Activated T-cell treated with anti-CD3 and anti-CD28 coated beads, Interleukin-2, amount 50 U/mL, for 4 hours (primary cell): ENCODE measurements around the gene TIMM29. TPM values are rescaled to one million over a fixed set of nuclear protein-coding genes. Genes with fewer than 3 reads are reported as not detected.
"Not testable (repeated sequence)": the region's sequence is repeated elsewhere in the genome, so short reads cannot be mapped to it uniquely, and the experiment has no call there.

Experiments
- ATAC-seq, 2 donors: fragments of 200-7000 bp; cut with Tn5 transposase; one replicate each; pipeline ENCODE4 v1.10.0; 2021
- DNase-seq: peaks from one replicate; pipeline ENCODE4 v3.0.0-alpha.2; 2020
- H3K27me3 Mint-ChIP-seq: one replicate; pipeline ENCODE4 v1.8.0; 2021; ENCODE audit warnings: low read depth, mixed read lengths
- H3K36me3 Mint-ChIP-seq: one replicate; pipeline ENCODE4 v1.8.0; 2022; ENCODE audit warnings: mixed read lengths; ENCODE audit not compliant: insufficient read depth
- H3K4me1 Mint-ChIP-seq: one replicate; pipeline ENCODE4 v1.8.0; 2021; ENCODE audit warnings: low read depth, mixed read lengths
- H3K4me3 Mint-ChIP-seq: one replicate; pipeline ENCODE4 v1.8.0; 2021; ENCODE audit warnings: mild to moderate bottlenecking, moderate library complexity, mixed read lengths
- H3K9me3 Mint-ChIP-seq: one replicate; pipeline ENCODE4 v1.8.0; 2021; ENCODE audit warnings: mixed read lengths
- total RNA-seq, 3 donors: library from RNA; stranded (reverse); gene quantifications; one replicate each; pipeline ENCODE4 v1.2.1, GENCODE V29; 2021

TIMM29 gene
- total RNA-seq, 3 donors from 2014 or later, result 23.2 to 29.5 (median 24.4) TPM

DNA sequence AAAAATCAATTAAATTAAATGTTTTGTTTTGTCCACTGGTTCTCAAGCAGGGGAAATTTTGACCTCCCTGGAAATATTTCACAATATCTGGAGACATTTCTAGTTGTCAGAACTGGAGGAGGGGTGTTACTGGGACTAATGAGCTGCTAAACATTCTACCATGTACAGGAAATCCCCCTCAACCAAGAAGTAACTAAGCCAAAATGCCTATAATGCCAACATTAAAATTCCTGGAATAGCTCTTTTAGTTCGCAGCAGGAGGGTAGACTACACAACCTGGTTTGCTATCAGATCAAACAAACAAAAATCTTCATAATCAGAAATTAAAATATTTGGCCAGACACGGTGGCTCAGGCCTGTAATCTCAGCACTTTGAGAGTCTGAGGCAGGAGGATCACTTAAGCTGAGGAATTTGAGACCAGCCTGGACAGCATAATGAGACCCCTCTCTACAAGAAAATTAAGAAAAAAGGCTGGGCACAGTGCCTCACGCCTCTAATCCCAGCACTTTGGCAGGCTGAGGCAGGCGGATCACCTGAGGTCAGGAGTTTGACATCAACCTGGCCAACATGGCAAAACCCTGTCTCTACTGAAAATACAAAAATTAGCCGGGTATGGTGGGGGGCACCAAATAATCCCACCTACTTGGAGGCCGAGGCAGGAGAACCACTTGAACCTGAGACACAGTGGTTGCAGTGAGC lies 18.5 kb downstream of the TIMM29 start:
- H3K36me3 Mint-ChIP-seq, result no peaks in the 10 kb centered on the region
- no peaks in the 10 kb centered on the region for H3K9me3 Mint-ChIP-seq
- no peak overlapping the region for H3K4me3 Mint-ChIP-seq
- no peak for ATAC-seq
- H3K4me1 Mint-ChIP-seq, result peaks cover 3% of the 10 kb centered on the region
- DNase-seq, result no peak
- no peaks in the 10 kb centered on the region for H3K27me3 Mint-ChIP-seq

DNA sequence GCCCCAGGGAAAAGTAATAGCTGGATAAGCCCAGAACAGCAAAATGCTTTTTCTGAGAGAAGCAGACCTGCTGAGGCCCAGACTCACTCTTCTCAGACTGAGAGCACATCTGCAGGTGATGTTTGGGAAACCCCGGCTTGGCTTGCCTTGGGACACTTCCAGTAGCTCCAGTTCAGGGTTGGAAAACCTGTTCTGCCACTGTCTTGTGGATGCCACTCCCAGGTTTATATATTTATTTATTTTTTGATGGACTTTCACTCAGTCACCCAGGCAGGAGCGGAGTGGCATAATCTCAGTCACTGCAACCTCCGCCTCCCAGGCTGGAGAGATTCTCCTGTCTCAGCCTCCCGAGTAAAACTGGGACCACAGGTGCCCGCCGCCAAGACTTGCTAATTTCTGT lies 24.2 kb downstream of the TIMM29 start:
- H3K36me3 Mint-ChIP-seq, result no peaks in the 10 kb centered on the region
- H3K27me3 Mint-ChIP-seq, result no peaks in the 10 kb centered on the region
- DNase-seq, result no peak
- ATAC-seq, result no peak
- no peaks in the 10 kb centered on the region for H3K4me1 Mint-ChIP-seq
- no peak overlapping the region for H3K4me3 Mint-ChIP-seq
- no peaks in the 10 kb centered on the region for H3K9me3 Mint-ChIP-seq

DNA sequence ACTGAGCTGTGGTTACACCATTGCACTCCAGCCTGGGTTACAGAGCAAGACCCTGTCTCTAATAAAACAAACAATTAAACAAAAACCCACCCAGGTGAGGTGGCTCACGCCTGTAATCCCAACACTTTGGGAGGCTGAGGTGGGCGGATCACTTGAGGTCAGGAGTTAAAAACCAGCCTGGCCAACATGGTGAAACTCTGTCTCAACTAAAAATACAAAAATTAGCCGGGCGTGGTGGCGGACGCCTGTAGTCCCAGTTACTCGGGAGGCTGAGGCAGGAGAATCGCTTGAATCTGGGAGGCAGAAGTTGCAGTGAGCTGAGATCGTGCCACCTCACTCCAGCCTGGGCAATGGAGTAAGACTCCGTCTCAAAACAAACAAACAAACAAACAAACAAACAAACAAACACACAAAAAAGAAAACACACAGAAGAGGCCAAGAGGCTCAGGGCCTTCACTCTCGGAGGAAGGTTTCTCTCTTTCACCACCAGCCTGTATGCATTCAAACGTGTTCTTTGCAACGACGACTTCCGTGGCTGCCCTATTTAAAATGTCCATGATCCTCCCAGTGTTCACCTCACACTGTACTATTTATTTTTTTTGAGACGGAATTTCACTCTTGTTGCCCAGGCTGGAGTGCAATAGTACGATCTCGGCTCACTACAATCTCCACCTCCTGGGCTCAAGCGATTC lies 30.8 kb downstream of the TIMM29 start:
- H3K27me3 Mint-ChIP-seq, result not testable (repeated sequence)

DNA sequence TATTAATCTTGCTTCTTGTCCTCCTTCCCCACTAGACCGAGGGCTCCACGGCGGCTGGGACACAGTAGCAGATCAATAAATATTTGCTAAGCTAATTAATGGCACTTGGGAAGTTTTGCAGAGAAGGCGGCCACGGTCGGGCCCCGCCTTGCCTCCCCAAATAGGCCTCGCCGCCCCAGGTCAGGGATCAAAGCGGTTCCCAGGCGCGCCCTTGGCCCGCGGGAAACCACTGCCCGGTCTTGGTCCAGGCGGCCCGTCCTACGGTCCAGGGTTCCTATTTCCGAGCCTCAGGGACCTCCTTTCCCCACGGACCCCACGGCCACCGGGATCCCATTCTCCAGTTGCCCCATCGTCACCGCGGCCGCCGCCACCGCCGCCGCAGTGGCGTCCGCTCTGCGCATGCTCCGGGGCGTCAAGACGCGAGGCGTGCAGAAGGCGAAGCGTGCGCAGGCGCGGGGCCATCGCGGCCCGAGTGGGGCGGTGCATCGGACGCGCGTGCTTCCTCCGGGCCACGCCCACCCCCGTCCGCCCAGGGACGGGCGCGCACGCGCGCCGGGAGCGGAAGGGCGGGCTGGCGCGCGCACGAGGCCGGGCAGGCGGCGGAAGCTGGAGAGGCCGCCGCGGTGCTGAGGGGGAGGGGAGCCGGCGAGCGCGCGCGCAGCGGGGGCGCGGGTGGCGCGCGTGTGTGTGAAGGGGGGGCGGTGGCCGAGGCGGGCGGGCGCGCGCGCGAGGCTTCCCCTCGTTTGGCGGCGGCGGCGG lies 31.9 kb downstream of the TIMM29 start, which contains the start of gene SMARCA4:
TSS of gene SMARCA4 (plus strand) at position 717 of the 759 bp plus-strand sequence. CDS start 23,122 bp downstream, outside the sequence.
- Mint-ChIP-seq H3K4me3 (peak within 1 kb of the TSS; percentile 94), H3K4me1 (peaks cover 37% of the 10 kb centered on the region), H3K9me3 (no peaks in the 10 kb centered on the region), H3K36me3 (no peaks in the 10 kb centered on the region), H3K27me3 (no peaks in the 10 kb centered on the region)
- ATAC-seq (peak; percentile 77 to 82), DNase-seq (peak; percentile 98)

More for the DNA sequence above, 30.8 kb downstream of the TIMM29 start:
- ATAC-seq, DNase-seq, H3K9me3 Mint-ChIP-seq, H3K36me3 Mint-ChIP-seq: not testable (repeated sequence)
- H3K4me3 Mint-ChIP-seq, result peak overlapping the region; percentile 85
- H3K4me1 Mint-ChIP-seq, result peaks cover 29% of the 10 kb centered on the region

DNA sequence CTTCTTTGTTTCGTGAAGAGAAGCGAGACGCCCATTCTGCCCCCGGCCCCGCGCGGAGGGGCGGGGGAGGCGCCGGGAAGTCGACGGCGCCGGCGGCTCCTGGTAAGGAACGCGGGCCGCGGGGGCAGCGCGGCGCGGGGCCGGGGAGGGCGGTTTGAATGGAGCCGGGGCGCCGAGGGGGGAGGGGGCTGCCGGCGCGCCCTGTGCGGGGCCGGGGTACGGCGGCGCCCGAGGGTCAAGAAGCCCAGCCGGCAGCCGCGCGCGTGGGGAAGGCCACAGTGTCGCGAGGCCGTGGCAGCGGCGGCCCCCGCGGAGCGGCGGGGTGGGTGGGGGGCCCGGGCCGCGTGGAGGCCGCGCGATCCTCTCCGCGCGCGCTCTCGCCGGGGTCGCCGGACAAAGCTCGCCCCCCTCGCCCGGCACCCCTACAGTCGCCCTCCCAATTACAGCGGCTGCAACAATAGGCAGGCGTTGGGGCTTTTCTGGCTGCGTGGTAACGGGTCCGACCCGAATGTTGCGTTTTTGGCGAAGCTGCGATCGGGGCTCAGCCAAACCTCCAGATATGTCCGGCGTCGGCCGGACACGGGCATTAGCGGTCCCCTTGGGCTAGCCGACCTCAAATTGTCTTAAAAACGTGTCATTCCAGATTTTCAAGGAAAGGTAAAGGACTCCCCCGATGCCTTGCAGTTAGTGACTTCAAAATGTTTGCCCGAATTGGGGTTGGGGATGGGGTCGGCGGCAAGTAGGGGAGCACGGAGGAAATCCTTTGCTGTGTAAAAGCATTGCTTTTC lies 32.7 kb downstream of the TIMM29 start:
- Mint-ChIP-seq H3K36me3 (no peaks in the 10 kb centered on the region), H3K9me3 (no peaks in the 10 kb centered on the region), H3K4me1 (peaks cover 39% of the 10 kb centered on the region), H3K27me3 (no peaks in the 10 kb centered on the region), H3K4me3 (peak overlapping the region; percentile 94)
- DNase-seq (no peak), ATAC-seq (peak; percentile 47 to 49)

DNA sequence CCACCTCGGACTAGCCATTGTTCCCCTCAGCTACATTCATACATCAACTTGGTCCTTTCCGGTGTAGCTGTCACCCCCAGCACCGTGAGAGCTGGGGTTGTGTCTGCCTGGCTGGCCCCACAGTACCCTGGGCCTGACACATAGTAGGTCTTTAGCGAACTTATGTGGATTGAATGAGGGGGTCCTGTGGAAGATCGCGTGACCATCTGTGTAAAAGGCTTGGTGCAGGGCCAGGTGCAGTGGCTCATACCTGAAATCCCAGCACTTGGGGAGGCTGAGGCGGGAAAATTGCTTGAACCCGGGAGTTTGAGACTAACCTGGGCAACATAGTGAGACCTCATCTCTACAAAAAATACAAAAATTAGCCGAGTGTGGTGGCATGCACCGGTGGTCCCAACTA lies 34.3 kb downstream of the TIMM29 start:
- DNase-seq (no peak), ATAC-seq (no peak)
- H3K9me3 Mint-ChIP-seq, result no peaks in the 10 kb centered on the region
- H3K27me3 Mint-ChIP-seq, result no peaks in the 10 kb centered on the region
- no peaks in the 10 kb centered on the region for H3K36me3 Mint-ChIP-seq
- H3K4me1 Mint-ChIP-seq, result peaks cover 43% of the 10 kb centered on the region
- peak overlapping the region; percentile 94 for H3K4me3 Mint-ChIP-seq

DNA sequence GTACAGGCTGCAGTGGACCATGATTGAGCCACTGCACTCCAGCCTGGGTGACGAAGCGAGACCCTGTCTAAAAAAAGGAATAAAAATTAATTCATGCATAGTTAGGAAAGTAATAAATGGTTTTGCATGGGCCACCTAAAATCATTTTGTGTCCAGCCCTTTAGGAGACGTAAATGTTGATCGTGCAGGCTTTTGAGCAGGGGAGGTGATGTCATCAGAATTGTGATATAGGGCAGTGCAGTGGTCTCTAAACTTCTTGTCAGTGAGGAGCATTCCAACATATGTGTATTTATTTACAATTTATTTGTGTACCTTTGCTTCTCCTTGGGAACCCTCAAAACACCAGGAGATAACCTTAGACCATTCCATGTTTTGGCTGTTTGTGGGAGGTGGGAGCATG lies 35.3 kb downstream of the TIMM29 start:
- Mint-ChIP-seq H3K27me3 (no peaks in the 10 kb centered on the region), H3K9me3 (no peaks in the 10 kb centered on the region), H3K4me1 (peaks cover 52% of the 10 kb centered on the region), H3K4me3 (peak overlapping the region; percentile 71), H3K36me3 (no peaks in the 10 kb centered on the region)
- no peak for ATAC-seq
- DNase-seq, result no peak

DNA sequence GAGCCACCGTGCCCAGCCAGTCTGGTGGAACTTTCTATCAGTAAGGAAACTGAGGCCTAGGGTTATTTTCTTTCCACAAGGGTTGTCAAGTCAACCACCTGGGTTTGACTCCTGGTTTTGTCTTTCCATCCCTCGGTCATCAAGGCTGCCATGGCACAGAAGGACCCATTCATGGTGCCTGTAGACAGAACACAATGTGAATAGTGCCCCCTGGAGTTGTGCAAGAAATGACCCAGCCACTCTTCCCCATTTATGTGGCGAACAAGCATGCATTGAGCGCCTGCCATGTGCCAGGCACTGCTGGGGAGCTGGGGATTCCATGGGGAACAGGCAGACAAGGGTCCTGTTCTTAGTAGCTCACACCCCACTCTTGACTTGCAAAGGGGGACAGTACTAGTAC lies 36.3 kb downstream of the TIMM29 start:
- DNase-seq, result no peak
- Mint-ChIP-seq H3K4me3 (no peak overlapping the region), H3K27me3 (no peaks in the 10 kb centered on the region), H3K36me3 (no peaks in the 10 kb centered on the region), H3K4me1 (peaks cover 54% of the 10 kb centered on the region), H3K9me3 (no peaks in the 10 kb centered on the region)
- no peak for ATAC-seq

DNA sequence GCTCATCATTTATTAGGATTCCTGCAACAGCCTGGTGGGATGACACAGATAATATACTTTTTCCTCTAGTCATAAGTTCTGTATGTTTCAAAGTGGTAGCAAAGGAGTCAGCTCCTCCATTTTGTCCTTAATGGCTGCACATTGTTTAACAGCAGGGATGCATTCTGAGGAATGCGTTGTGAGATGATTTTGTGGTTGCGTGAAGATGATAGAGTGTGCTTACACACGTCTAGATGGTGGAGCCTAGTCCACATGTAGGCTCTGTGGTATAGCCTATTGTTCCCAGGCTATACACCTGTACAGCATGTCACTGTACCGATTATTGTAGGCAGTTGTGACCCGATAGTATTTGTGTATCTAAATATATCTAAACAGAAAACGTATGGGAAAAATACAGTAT lies 36.8 kb downstream of the TIMM29 start:
- Mint-ChIP-seq H3K27me3 (no peaks in the 10 kb centered on the region), H3K36me3 (no peaks in the 10 kb centered on the region), H3K9me3 (no peaks in the 10 kb centered on the region), H3K4me1 (peaks cover 59% of the 10 kb centered on the region), H3K4me3 (no peak overlapping the region)
- DNase-seq, result no peak
- no peak for ATAC-seq

DNA sequence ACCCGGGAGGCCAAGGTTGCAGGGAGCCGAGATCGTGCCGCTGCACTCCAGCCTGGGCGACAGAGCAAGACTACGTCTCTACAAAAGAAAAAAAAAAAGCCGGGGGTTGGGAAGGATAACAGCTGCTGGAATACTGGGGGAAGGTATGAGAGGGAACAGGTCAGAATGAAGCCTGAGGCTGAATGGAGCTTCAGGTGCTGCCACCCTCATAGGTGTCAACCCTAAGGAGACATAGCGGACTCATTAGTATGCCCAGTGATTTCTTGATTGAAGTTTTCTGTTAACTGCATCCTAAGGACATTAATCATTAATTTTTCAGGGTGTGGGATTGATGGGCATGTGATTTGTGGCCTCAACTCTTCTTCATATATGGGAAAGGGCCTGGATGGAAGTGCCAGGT lies 38.2 kb downstream of the TIMM29 start:
- Mint-ChIP-seq H3K36me3 (no peaks in the 10 kb centered on the region), H3K4me1 (peaks cover 61% of the 10 kb centered on the region), H3K4me3 (no peak overlapping the region), H3K9me3 (no peaks in the 10 kb centered on the region), H3K27me3 (no peaks in the 10 kb centered on the region)
- no peak for ATAC-seq
- DNase-seq, result no peak

DNA sequence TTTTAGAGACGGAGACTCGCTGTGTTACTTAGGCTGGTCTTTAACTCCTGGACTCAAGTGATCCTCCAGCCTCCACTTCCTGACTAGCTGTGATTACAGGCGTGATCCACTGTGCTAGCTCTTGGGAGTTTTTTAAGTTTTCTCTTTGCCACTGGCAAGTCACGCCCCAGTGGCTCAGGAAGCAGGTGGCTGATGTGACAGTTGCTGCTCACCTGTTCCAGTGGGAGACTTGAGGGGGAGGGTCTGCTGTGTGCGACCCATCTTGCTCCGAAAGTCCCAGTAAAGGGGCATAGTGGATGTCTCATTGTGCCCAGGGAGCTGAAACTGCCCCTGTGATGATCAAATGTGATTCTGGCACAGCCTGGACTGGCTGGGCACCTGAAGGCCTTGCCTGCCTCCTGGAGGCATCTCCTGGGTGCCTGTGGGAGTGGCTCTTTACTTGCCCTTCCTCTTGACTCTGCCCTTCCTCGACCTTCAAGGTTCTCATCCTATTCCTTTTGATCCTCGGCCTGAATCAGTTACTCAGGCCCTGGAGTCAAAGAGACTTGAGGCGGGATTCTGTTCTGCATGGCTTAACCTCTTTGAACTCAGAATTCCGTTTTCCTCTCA lies 40.0 kb downstream of the TIMM29 start:
- Mint-ChIP-seq H3K4me3 (no peak overlapping the region), H3K4me1 (peaks cover 46% of the 10 kb centered on the region), H3K9me3 (no peaks in the 10 kb centered on the region), H3K27me3 (no peaks in the 10 kb centered on the region), H3K36me3 (no peaks in the 10 kb centered on the region)
- ATAC-seq (no peak), DNase-seq (no peak)

DNA sequence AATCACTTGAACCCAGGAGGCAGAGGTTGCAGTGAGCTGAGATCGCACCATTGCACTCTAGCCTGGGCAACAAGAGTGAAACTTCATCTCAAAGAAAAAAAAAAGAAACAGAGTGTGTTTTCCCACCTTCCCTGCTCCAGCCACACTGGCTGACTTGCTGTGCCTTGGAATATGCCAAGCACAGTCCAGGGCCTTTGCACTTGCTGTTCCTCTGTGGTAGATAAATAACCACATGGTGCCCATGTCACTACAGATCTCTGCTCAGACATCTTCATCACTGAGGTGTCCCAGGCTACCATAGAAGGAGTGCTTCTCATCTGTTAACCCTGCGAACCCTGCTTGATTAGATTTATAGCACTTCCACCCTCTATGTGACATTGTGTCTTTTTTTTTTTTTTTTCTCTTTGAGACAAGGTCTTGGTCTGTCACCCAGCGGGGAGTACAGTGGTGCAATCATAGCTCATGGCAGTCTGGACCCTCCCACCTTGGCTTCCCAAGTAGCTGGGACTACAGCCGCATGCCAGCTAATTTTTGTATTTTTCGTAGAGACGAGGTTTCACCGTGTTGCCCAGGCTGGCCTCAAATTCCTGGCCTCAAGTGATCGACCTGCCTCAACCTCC lies 42.6 kb downstream of the TIMM29 start:
- Mint-ChIP-seq H3K4me3 (no peak overlapping the region), H3K27me3 (no peaks in the 10 kb centered on the region), H3K4me1 (peaks cover 40% of the 10 kb centered on the region), H3K36me3 (no peaks in the 10 kb centered on the region), H3K9me3 (no peaks in the 10 kb centered on the region)
- DNase-seq (no peak), ATAC-seq (no peak)

DNA sequence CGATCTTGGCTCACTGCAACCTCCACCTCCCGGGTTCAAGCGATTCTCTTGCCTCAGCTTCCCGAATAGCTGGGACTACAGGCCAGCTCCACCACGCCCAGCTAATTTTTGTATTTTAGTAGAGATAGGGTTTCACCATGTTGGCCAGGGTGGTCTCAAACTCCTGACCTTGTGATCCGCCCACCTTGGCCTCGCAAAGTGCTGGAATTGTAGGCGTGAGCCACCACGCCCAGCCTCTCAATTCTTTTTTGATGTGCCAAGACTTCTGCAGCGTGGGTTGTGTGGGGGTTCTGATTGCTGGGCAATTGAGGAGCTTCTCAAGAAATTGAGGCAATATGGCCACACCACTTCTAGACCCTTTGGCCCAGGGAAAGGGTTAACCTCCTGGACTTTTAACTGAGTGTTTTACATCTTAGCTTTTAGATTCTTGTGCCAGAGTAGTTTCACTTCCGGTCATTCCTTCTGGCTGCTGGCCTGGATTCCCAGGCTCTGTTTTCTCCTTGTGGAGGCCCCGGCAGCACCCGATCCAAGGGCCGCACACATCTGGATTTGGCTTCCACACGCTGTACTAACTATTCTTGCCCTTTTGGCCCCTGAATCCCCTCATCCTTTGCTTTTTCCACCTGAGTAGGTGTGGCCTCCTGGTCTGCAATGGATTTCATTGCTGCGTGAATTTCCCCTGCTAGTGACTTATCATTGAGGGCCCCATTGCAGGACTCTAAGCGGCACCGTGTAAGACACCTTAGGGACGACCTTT lies 46.9 kb downstream of the TIMM29 start:
- Mint-ChIP-seq H3K9me3 (no peaks in the 10 kb centered on the region), H3K27me3 (no peaks in the 10 kb centered on the region), H3K36me3 (no peaks in the 10 kb centered on the region), H3K4me1 (peaks cover 36% of the 10 kb centered on the region), H3K4me3 (no peak overlapping the region)
- ATAC-seq (no peak), DNase-seq (no peak)
